ENCODE data around the gene SPDEF. TPM values are rescaled to one million over a fixed set of nuclear protein-coding genes. Genes with fewer than 3 reads are reported as not detected.

SPDEF gene
- total RNA-seq, 1 donor from 2014 or later: 0.65 TPM

GRCh38 chr6:34530753-34531365 is 25.3 kb downstream of the SPDEF start:
- peaks cover 2% of the 10 kb centered on the region for H3K4me1 Mint-ChIP-seq (ENCODE audit: low read depth)
- H3K27me3 Mint-ChIP-seq: peaks cover 23% of the 10 kb centered on the region
- DNase-seq (ENCODE audit: low spot score, unreplicated experiment): no peak
- H3K27ac Mint-ChIP-seq: no peak overlapping the region
- H3K4me3 Mint-ChIP-seq (ENCODE audit: low read depth): no peak overlapping the region
- TF ChIP-seq, protein P1, sequence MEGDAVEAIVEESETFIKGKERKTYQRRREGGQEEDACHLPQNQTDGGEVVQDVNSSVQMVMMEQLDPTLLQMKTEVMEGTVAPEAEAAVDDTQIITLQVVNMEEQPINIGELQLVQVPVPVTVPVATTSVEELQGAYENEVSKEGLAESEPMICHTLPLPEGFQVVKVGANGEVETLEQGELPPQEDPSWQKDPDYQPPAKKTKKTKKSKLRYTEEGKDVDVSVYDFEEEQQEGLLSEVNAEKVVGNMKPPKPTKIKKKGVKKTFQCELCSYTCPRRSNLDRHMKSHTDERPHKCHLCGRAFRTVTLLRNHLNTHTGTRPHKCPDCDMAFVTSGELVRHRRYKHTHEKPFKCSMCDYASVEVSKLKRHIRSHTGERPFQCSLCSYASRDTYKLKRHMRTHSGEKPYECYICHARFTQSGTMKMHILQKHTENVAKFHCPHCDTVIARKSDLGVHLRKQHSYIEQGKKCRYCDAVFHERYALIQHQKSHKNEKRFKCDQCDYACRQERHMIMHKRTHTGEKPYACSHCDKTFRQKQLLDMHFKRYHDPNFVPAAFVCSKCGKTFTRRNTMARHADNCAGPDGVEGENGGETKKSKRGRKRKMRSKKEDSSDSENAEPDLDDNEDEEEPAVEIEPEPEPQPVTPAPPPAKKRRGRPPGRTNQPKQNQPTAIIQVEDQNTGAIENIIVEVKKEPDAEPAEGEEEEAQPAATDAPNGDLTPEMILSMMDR (IDR thresholded peaks at IDR 0.05; ENCODE audit: unreplicated experiment): no peak
- H3K36me3 Mint-ChIP-seq (ENCODE audit: insufficient read depth): no peaks in the 10 kb centered on the region
- no peaks in the 10 kb centered on the region for H3K9me3 Mint-ChIP-seq (ENCODE audit: low read depth)

GRCh38 chr6:34529665-34530327 is 26.3 kb downstream of the SPDEF start:
- TF ChIP-seq, protein P1 (IDR thresholded peaks at IDR 0.05; ENCODE audit: unreplicated experiment): no peak
- Mint-ChIP-seq H3K9me3 (ENCODE audit: low read depth) (no peaks in the 10 kb centered on the region), H3K36me3 (ENCODE audit: insufficient read depth) (no peaks in the 10 kb centered on the region), H3K27me3 (peaks cover 25% of the 10 kb centered on the region), H3K4me1 (ENCODE audit: low read depth) (peaks cover 2% of the 10 kb centered on the region), H3K27ac (no peak overlapping the region), H3K4me3 (ENCODE audit: low read depth) (no peak overlapping the region)
- DNase-seq (ENCODE audit: low spot score, unreplicated experiment): no peak

- TF ChIP-seq, protein P1 (IDR thresholded peaks at IDR 0.05; ENCODE audit: unreplicated experiment): no peak
- H3K36me3 Mint-ChIP-seq (ENCODE audit: insufficient read depth): no peaks in the 10 kb centered on the region
- no peak overlapping the region for H3K27ac Mint-ChIP-seq
- H3K27me3 Mint-ChIP-seq: peaks cover 26% of the 10 kb centered on the region
- no peaks in the 10 kb centered on the region for H3K9me3 Mint-ChIP-seq (ENCODE audit: low read depth)
- H3K4me1 Mint-ChIP-seq (ENCODE audit: low read depth): peaks cover 2% of the 10 kb centered on the region
- no peak for DNase-seq (ENCODE audit: low spot score, unreplicated experiment)
- H3K4me3 Mint-ChIP-seq (ENCODE audit: low read depth): no peak overlapping the region
These were observed 27.0 kb downstream of the SPDEF start for GRCh38 chr6:34528996-34529664.

- H3K9me3 Mint-ChIP-seq (ENCODE audit: low read depth): no peaks in the 10 kb centered on the region
- H3K4me1 Mint-ChIP-seq (ENCODE audit: low read depth): peaks cover 2% of the 10 kb centered on the region
- DNase-seq (ENCODE audit: low spot score, unreplicated experiment): no peak
- peak overlapping the region; percentile 52 for H3K27ac Mint-ChIP-seq
- H3K27me3 Mint-ChIP-seq: peaks cover 26% of the 10 kb centered on the region
- TF ChIP-seq, protein P1 (IDR thresholded peaks at IDR 0.05; ENCODE audit: unreplicated experiment): no peak
- H3K36me3 Mint-ChIP-seq (ENCODE audit: insufficient read depth): no peaks in the 10 kb centered on the region
- no peak overlapping the region for H3K4me3 Mint-ChIP-seq (ENCODE audit: low read depth)
These were observed 28.1 kb downstream of the SPDEF start for GRCh38 chr6:34527751-34528670.
